ENCODE results near the gene DNAJA2.

DNAJA2 gene

DNA sequence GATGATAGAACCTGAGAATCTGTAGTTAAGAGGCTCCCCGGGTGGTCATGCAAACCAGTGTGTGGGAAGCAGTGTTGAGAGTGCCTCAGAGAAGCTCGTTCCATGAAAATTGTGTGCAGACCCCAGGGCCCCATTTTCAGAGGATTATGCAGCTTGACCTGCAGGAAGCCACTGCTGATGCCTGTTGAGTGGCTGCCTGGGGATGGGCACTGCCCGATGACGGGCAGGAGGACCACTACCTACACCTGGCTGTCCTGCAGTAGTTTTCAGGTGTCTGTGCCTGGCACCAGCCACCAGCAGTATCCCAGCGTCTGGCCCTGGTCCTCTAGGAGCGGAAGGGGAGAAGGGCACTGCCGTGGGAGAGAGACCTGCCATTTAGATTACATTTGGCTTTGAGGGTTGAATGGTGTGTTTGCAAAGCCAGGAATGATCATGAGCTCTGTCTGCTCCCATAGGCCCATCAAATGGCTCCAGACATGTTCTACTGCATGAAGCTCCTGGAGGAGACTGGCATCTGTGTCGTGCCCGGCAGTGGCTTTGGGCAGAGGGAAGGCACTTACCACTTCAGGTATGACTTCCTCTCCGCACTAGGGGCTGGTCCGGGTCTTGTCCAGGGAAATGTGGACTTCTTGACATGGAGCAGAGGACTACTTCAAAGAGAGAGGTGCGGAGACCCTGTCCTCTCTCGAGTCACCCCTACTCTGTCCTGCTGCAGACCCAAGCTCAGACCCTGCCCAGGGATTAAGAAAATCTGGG lies 46.8 kb downstream of the DNAJA2 start:
- no peak for DNase-seq (ENCODE audit: low spot score)

DNA sequence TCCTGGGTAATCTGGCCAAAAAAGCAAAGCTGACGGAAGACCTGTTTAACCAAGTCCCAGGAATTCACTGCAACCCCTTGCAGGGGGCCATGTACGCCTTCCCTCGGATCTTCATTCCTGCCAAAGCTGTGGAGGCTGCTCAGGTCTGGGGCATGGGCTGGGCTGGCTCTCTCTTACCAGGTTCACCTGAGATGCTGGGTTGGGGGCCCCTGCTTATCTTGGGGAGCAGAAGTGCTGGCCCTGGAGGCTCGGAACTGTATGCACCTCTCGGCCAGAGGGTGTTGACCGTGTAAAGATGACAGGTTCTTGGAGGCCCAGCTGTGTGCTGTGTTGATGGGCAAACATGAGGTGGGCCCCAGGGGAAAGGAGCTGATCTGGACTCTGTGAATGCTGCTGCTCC lies 49.1 kb downstream of the DNAJA2 start:
- no peak for DNase-seq (ENCODE audit: low spot score)

- DNase-seq (ENCODE audit: low spot score) = no peak
Measured at GRCh38 chr16:46923513-46924295, 49.8 kb downstream of the DNAJA2 start.

- no peak for DNase-seq (ENCODE audit: low spot score)
Measured at GRCh38 chr16:46922239-46922638, 51.2 kb downstream of the DNAJA2 start.

DNA sequence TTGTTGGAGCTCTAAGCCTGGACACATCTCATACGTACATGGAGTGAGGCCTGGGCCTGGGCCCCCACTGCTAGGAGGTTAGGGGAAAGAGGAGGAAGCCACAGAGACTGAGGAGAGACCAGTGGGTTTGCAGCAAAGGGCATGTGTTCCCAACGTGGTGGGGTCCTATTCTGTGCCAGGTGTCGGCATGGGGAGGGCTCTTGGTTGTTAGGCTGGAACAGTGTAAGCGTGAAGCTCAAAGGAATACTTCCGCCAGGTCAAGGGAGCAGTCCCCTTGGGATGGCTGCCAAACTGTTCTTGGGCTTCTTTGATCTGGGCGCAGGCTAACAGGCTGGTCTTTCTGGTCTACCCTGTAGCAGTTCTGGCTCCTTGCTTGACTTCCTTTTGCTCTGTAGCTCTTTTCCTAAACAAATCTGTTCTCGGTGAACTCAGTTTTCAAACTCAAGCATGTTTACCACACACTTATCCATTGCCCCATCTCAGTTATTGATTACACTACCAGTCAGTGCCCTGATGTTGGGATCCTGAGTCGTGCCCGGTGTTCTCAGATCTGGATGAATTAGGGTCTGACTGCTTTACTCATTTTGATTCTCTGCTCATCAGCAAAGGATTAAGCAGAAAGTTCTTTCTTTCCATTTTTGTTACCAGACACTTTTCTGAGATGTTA lies 52.9 kb downstream of the DNAJA2 start:
- no peak for DNase-seq (ENCODE audit: low spot score)

GRCh38 chr16:46918905-46919792 lies 54.3 kb downstream of the DNAJA2 start:
- no peak for DNase-seq (ENCODE audit: low spot score)

DNA sequence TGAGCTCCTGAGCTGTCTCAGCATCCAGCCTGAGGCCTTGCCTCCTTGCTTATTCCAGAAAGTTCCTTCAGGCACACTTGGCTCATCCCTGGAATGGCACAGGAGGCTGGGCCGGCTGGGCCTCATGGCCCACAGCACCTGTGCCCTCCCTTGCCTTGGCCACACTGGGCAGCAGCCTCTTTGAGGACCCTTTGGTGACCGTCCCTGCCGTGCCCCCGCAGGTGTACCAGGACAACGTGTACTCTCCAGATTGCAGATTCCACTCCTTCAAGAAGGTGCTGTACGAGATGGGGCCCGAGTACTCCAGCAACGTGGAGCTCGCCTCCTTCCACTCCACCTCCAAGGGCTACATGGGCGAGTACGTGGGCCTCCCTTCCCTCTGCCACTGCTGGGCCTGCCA lies 55.1 kb downstream of the DNAJA2 start:
- DNase-seq (ENCODE audit: low spot score) = no peak

GRCh38 chr16:46916980-46917379 lies 56.5 kb downstream of the DNAJA2 start:
- no peak for DNase-seq (ENCODE audit: low spot score)

DNA sequence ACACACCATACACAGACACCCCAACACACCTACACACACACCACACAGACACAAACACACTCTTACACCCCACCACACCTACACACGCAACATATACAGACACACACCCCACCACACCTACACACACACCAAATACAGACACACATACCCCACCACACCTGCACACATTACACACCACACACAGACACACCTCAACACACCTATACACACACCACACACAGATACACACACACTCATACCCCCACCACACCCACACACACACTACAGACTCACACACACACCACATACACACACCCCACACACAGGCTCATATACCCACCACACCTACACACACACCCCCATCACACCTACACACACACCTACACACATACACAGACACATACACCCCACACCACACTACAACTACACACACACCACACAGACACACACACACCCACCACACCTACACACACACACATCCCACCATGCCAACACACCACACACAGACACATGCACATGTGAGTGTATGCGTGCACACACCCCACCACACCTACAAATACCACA lies 57.9 kb downstream of the DNAJA2 start:
- DNase-seq (ENCODE audit: low spot score) = no peak

GRCh38 chr16:46914556-46915201 lies 58.8 kb downstream of the DNAJA2 start:
- DNase-seq (ENCODE audit: low spot score) = no peak

DNA sequence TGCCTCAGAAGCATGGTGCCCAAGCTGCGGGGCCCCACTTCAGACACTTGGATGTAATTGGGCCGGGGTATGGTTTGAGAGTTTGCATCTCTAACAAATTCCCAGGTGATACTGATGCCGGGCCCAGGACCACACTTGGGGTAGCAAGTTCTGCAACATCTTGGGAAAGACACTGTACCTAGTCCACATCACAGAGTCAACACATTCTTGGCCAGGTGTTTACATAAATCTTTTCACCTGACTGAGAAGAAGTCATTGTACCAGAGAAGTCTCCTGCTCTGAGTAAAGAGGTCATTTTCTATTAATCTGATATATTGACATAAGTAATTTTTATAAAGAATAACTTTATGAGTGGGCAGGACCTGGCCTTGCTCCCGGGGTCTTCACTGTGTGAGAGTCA lies 61.8 kb downstream of the DNAJA2 start:
- DNase-seq (ENCODE audit: low spot score) = no peak

GRCh38 chr16:46911038-46911437 lies 62.4 kb downstream of the DNAJA2 start:
- no peak for DNase-seq (ENCODE audit: low spot score)

DNA sequence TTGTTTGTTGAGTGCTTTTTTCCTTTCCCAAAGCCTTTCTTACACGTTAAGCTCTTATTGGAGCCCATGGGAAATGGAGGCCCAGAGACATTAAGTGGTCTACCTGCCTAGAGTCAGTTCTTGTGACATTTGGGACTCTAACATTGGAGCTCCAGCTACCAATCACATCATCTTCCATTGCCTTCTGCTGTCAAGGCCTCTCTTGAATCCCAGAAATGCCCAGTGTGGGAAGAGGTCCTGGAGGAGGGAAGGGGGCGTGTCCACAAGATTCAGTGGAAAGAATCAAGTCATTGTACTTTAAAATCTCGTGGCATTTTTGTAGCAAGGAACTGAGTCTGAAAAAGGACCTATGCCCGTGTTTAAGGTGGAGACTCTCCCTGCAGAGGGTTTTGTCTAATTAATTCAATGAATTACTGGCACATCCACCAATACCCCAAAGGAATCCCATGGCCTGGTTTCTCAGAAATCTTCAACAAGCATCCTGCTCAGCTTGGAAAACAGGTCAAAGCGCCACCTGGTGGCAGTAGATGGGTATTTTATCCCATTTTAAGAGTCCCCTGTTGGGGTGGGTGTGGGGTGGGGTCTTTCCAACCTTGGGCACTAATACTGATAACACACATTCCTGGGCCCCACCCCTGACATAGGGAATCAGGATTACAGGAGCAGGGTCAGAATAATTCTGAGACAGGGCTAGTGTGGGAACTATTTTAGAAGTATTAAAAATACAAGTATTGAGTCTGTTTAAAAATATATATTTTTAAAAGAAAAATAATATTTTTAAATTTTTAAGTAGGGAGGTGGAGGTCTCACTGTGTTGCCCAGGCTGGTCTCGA lies 64.7 kb downstream of the DNAJA2 start:
- DNase-seq (ENCODE audit: low spot score) = no peak

GRCh38 chr16:46907061-46907774 lies 66.3 kb downstream of the DNAJA2 start:
- no peak for DNase-seq (ENCODE audit: low spot score)

DNA sequence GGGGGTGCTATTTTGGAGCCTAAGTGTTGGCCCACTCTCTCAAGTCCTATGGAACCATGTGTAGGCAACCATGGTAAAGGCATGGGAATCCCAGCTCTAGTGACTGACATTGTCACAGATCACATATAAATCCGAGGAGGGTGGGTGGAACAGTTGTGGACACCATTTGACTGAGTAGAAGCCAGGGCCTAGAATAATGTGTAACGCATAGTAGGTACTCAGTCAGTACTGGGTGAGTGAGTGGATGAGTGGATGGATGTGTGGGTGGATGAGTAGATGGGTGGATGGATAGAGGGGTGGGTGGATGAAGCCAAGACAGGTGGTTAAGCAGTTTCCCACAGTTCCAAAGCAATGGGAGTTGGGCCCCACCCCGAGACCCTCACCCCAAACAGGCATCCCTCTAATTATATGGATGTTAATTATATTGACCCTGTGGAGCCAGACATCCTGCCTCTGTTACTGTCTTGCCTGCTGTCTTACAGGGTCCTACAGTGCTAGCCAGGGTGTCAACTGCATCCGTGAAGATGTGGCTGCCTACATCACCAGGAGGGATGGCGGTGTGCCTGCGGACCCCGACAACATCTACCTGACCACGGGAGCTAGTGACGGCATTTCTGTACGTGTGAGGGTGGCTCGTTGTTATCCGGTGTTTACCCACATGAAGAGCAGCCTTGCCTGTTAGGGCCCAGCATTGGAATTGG lies 67.0 kb downstream of the DNAJA2 start:
- DNase-seq (ENCODE audit: low spot score) = no peak

All from left forelimb (tissue), 1 donor.